ENCODE results near the gene CDH18.

The CDH18 gene

DNA sequence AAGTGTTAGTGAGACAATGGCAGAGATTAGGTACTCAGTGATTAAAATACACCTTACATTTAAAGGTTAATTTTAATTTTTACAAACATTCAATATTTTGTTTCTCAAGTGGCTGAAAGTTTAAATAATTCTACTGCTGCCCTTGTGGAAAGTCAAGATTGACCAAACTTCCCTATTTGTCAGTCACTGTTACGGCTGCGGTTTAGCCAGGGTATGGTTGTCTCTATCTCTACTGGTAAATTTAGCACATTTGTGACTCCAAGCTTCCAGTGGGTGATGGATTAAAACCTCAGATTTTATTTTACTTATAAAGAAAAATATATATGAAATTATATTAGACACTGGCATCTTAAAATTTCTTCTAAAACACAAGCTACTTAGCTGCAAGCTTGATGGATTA is 368.4 kb downstream of the CDH18 start:
- in situ Hi-C loops (cut with HindIII; ENCODE audit: low sequenced_read_pairs): no loop called here
- no peak for DNase-seq (ENCODE audit: low read depth, low spot score)
- no peak overlapping the region for H3K4me3 ChIP-seq (ENCODE audit: low read depth, low read length)
- TF ChIP-seq, protein P1, sequence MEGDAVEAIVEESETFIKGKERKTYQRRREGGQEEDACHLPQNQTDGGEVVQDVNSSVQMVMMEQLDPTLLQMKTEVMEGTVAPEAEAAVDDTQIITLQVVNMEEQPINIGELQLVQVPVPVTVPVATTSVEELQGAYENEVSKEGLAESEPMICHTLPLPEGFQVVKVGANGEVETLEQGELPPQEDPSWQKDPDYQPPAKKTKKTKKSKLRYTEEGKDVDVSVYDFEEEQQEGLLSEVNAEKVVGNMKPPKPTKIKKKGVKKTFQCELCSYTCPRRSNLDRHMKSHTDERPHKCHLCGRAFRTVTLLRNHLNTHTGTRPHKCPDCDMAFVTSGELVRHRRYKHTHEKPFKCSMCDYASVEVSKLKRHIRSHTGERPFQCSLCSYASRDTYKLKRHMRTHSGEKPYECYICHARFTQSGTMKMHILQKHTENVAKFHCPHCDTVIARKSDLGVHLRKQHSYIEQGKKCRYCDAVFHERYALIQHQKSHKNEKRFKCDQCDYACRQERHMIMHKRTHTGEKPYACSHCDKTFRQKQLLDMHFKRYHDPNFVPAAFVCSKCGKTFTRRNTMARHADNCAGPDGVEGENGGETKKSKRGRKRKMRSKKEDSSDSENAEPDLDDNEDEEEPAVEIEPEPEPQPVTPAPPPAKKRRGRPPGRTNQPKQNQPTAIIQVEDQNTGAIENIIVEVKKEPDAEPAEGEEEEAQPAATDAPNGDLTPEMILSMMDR (IDR thresholded peaks at IDR 0.05; ENCODE audit: low read depth, low read length): no peak

DNA sequence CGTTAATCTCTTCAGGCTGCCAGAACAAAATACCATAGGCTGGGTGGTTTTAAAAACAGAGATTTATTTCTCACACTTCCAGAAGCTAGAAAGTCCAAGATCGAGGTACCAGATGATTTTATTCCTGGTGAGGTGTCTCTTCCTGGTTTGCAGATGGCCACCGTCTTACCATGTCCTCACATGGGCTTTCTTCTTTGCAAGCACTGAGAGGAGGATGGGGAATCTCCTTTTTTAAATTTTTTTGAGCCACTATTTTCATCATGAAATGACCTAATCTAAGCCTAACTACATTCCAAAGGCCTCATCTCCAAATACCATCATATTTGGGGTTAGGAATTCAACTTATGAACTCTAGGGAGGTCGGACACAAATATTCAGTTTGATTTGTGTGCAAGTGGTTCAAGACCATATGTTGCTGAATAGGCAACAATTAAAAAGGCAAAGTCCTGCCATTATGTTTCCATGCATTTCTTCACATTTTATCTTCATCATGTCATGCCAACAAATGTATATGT is 371.2 kb downstream of the CDH18 start:
- in situ Hi-C loops (cut with HindIII; ENCODE audit: low sequenced_read_pairs): no loop called here
- no peak for DNase-seq (ENCODE audit: low read depth, low spot score)
- H3K4me3 ChIP-seq (ENCODE audit: low read depth, low read length): no peak overlapping the region
- TF ChIP-seq, protein P1 (IDR thresholded peaks at IDR 0.05; ENCODE audit: low read depth, low read length): no peak

DNA sequence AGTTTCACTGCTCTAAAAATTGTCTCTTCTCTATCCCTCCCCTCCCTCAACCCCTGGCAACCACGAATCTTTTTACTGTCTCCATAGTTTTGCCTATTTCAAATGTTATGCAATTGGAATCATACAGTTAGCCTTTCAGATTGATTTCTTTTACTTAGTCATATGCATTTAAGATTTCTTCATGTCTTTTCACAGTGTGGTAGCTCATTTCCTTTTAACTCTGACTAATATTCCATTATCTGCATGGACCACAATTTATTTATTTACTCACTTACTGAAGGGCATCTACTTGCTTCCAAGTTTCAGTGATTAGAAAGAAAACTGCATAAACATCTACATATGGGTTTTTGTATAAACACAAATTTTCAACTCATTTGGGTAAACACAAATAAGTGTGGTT is 372.3 kb downstream of the CDH18 start:
- in situ Hi-C loops (cut with HindIII; ENCODE audit: low sequenced_read_pairs): no loop called here
- TF ChIP-seq, protein P1 (IDR thresholded peaks at IDR 0.05; ENCODE audit: low read depth, low read length): no peak
- DNase-seq (ENCODE audit: low read depth, low spot score): peak; percentile 12
- H3K4me3 ChIP-seq (ENCODE audit: low read depth, low read length): no peak overlapping the region

DNA sequence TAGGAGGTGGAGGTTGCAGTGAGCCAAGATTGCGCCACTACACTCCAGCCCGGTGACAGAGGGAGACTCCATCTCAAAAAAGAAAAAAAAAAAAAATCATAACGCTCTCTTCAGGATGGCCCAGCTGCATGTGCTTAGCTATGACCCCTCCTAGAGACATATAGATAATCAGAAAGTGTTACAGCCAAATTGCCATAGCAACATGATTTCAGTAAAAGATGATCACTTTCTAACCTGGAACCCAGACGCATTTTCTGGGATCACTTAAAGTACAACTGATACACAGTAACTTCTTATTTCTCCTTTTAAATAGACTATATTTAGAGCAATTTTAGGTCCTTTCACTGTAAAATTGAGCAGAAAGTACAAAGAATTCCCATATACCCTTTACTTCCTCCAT is 372.9 kb downstream of the CDH18 start:
- H3K4me3 ChIP-seq (ENCODE audit: low read depth, low read length): no peak overlapping the region
- DNase-seq (ENCODE audit: low read depth, low spot score): no peak
- TF ChIP-seq, protein P1 (IDR thresholded peaks at IDR 0.05; ENCODE audit: low read depth, low read length): no peak
- in situ Hi-C loops (cut with HindIII; ENCODE audit: low sequenced_read_pairs): no loop called here

DNA sequence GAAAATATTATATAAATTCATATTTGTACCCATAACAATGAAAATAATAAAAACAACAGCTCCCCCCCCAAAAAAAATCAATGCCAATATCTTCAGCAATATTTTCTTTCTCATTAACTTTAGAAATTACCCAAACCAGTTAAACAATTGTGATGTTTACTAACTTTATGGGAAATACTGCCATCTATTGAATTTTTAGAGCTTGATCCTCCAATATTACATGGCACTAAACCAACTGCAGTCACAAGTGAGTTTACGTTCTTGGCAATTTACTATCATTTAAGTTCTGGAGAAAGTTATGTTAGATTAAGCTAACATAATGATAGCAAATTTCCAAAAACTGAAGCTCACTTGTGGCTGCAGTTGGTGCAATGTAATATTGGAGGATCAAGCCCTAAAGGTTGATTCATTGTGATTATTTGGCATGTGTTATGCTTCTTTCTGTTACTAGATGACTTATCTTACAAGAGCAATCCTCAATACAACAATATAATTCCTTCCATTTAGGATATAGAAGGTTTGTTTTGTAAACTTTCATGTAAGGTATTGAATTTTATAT is 379.5 kb downstream of the CDH18 start:
- TF ChIP-seq, protein P1 (IDR thresholded peaks at IDR 0.05; ENCODE audit: low read depth, low read length): peak; percentile 30
- in situ Hi-C loops (cut with HindIII; ENCODE audit: low sequenced_read_pairs): no loop called here
- H3K4me3 ChIP-seq (ENCODE audit: low read depth, low read length): no peak overlapping the region
- DNase-seq (ENCODE audit: low read depth, low spot score): peak; percentile 33

DNA sequence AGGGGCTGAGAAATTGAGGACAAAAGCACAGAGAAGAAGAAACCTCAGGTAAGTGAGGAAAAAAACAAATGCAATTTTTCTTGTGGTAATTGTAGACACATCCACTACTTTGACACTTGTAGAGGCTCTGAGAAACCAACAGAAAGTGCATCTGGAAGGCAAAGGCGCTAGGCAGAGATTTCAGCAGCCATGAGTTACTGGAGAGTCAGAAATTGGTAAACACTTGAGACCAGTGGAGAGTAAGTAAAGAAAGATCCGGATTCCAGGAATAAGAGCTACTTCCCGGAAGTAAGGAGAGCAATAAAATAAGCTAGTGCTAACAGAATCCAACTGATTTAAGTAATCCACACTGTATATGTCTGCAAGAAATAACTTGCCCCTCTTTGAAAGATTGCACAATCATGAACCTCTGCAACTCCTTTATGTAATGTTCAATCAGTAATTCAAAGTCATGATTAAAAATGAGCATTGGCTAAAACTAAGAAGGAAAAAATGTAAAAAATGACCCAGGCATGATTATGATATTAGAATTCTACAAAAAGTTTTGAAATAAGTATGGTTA is 382.1 kb downstream of the CDH18 start:
- TF ChIP-seq, protein P1 (IDR thresholded peaks at IDR 0.05; ENCODE audit: low read depth, low read length): no peak
- DNase-seq (ENCODE audit: low read depth, low spot score): no peak
- in situ Hi-C loops (cut with HindIII; ENCODE audit: low sequenced_read_pairs): no loop called here
- no peak overlapping the region for H3K4me3 ChIP-seq (ENCODE audit: low read depth, low read length)

Measured in astrocyte of the spinal cord (primary cell).